ENCODE results near the gene CAMK4.

CAMK4 gene

GRCh38 chr5:111349429-111349828 is 125.2 kb downstream of the CAMK4 start:
- TF ChIP-seq ATF2 (tag by site-specific recombination; IDR thresholded peaks at IDR 0.05; ENCODE audit: low read depth) (peak; percentile 60; the same call in 1 of the 2 replicates), ZNF843 (tag by site-specific recombination; IDR thresholded peaks at IDR 0.05) (no peak)
- ChIA-PET POLR2A (no interaction called here), CTCF (interaction anchor here (0.5 kb wide), 1 partner anchor 701 kb away, joined by 3 read pairs; no protein-coding TSS in a partner anchor)
- Histone ChIP-seq H3K36me3 (ENCODE audit: control insufficient read depth in 2 of 2, insufficient read depth in 1 of 2, low read length in 2 of 2) (no peaks in the 10 kb centered on the region), H3K27ac (ENCODE audit: extremely low read depth, low read depth, low read length) (no peak overlapping the region), H3K9me3 (ENCODE audit: control insufficient read depth, insufficient read depth, low read depth, low read length) (no peaks in the 10 kb centered on the region), H3K4me3 (ENCODE audit: low read depth, low read length) (no peak overlapping the region), H3K4me1 (ENCODE audit: control insufficient read depth, insufficient read depth, low read length) (no peaks in the 10 kb centered on the region)

- no peaks in the 10 kb centered on the region for H3K36me3 ChIP-seq (ENCODE audit: control insufficient read depth in 2 of 2, insufficient read depth in 1 of 2, low read length in 2 of 2)
Observed at GRCh38 chr5:111353035-111353434, 128.9 kb downstream of the CAMK4 start.

More at GRCh38 chr5:111353035-111353434, 128.9 kb downstream of the CAMK4 start:
- Histone ChIP-seq H3K9me3 (ENCODE audit: control insufficient read depth, insufficient read depth, low read depth, low read length) (no peaks in the 10 kb centered on the region), H3K27ac (ENCODE audit: extremely low read depth, low read depth, low read length) (no peak overlapping the region), H3K4me1 (ENCODE audit: control insufficient read depth, insufficient read depth, low read length) (no peaks in the 10 kb centered on the region), H3K4me3 (ENCODE audit: low read depth, low read length) (no peak overlapping the region)
- ChIA-PET CTCF (no interaction called here), POLR2A (no interaction called here)
- no peak for TF ChIP-seq ZFP41 (tag by site-specific recombination; IDR thresholded peaks at IDR 0.05; ENCODE audit: borderline replicate concordance)
- no peak for TF ChIP-seq ZNF426 (tag by site-specific recombination; IDR thresholded peaks at IDR 0.05)
- no peak for TF ChIP-seq TSHZ1 (tag by site-specific recombination; IDR thresholded peaks at IDR 0.05; ENCODE audit: borderline replicate concordance)
- TF ChIP-seq ZBTB44 (tag by site-specific recombination; IDR thresholded peaks at IDR 0.05) = no peak
- no peak for TF ChIP-seq ZNF221 (tag by site-specific recombination; IDR thresholded peaks at IDR 0.05; ENCODE audit: borderline replicate concordance)
- TF ChIP-seq ZNF488 (tag by site-specific recombination; IDR thresholded peaks at IDR 0.05) = no peak
- TF ChIP-seq SP3 (tag by site-specific recombination; IDR thresholded peaks at IDR 0.05) = no peak
- no peak for TF ChIP-seq ZNF747 (tag by site-specific recombination; IDR thresholded peaks at IDR 0.05)
- no peak for TF ChIP-seq ZBTB1 (tag by site-specific recombination; IDR thresholded peaks at IDR 0.05)
- no peak for TF ChIP-seq ZNF112 (tag by site-specific recombination; IDR thresholded peaks at IDR 0.05)
- no peak for TF ChIP-seq ZNF639 (tag by site-specific recombination; IDR thresholded peaks at IDR 0.05)
- TF ChIP-seq ZNF280D (tag by site-specific recombination; IDR thresholded peaks at IDR 0.05) = no peak
- no peak for TF ChIP-seq ZNF16 (tag by site-specific recombination; IDR thresholded peaks at IDR 0.05; ENCODE audit: low read depth)
- no peak for TF ChIP-seq KLF16 (tag by site-specific recombination; IDR thresholded peaks at IDR 0.05)

All from HEK293 (cell line).